GDM1 (cell line): ENCODE results near the gene SREBF1.
A peak's percentile ranks its signal among the peaks of the same experiment; 100 is the strongest.

Experiments
- DNase-seq: peaks from one replicate; lab custom pipeline; 2025; lab: John Stamatoyannopoulos, UW

SREBF1 gene

DNA sequence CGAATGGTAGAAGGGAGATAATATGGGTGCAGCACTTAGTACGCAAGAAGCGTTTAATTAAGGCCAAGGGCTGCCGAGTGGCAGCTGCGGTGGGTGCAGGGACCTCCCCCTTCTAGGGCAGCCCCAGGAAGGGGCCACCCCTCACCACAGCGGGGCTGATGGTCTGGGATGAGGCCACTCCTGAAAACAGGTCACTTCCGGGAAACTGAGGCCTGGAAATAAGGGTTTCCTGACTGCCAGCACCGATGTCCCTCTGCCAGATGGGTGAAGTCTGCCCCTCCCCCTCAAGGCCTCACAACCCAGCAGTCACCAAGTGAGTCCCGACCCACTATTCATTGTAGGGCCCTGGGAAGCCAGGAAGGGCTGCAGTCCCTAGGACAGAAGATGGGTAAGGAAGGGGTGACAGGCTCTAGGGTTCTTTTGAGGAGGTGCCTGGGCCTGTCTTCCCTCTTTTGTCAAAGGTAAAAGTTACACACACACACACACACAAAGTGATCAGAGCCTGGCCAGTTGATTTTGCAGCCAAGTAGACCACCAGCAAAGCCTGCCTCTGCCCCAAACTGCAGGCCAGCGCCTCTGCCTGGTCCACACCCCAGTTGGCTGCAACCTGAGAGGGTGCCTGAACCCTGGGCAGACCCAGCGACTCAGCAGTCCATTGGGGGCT, 12.5 kb downstream of the SREBF1 start:
- no peak for DNase-seq

DNA sequence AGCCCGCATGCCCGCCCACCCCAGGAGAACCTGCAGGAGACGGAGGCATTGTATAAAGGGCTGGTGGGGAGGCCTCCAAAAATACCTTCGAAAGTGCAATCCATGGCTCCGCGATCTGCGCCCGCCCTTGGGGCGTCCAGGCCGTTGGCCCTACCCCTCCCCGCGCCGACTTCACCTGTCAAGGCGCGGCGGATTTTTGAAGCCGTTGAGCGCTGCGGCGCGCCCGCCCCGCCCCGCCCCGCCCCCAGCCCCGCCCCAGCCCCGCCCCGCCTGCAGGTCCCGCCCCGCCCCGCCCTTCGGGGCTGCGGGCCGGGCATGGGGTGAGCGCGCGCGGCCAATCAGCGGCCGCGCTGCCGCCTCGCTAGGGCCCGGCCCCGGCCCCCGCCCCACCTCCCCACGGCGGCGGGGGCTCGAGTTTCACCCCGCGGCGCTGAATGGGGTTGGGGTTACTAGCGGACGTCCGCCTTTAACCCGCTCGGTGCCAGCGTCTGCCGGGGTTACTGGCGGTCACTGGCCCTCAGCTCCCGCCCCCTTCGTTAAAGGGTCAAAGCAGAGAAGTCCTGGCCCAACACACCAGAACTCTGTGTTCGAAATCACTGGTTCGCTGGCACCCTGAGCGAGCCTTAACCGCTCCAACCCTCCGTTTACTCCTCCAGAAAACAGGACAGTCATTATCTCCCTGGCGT, 13.2 kb downstream of the SREBF1 start:
- peak; percentile 82 for DNase-seq

DNA sequence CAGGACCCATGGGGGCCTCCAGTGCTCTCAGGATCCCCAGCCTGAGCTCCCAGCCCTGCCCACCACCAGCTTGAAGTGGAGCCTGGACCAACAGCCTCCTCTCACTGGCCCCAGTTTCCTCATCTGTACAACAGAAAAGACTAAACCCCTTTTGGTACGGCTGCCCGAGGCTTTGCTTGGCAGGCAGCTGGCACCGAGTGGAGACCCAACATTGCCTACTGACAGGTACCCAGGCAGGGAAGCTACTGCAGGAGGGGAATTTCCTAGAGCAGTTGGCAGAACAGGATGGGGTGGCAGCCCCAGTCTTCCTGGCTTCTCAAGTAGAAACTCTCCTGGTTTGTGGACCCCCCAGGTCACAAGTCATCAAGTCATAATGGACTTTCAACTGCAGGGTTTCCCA, 14.2 kb downstream of the SREBF1 start:
- DNase-seq: no peak

DNA sequence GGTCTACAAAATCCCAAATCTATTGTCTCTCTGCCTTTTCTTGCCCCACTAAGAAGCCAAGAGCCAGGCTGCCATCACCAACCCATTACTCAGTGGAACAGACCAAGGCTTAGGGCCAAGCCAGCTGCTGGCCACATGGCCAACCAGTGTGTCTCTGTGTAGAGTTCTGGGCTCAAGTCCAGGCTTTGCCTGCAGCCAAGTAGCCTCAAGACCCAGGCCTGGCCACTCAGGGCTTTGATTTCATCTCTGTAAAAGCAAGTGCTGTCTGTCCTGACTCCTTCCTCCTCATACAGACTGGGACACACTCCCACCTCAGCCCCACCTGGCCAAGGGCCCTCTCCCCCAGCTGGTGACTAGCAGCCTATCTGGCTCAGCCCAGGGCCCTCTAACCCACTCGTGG, 14.6 kb downstream of the SREBF1 start:
- DNase-seq: no peak

DNA sequence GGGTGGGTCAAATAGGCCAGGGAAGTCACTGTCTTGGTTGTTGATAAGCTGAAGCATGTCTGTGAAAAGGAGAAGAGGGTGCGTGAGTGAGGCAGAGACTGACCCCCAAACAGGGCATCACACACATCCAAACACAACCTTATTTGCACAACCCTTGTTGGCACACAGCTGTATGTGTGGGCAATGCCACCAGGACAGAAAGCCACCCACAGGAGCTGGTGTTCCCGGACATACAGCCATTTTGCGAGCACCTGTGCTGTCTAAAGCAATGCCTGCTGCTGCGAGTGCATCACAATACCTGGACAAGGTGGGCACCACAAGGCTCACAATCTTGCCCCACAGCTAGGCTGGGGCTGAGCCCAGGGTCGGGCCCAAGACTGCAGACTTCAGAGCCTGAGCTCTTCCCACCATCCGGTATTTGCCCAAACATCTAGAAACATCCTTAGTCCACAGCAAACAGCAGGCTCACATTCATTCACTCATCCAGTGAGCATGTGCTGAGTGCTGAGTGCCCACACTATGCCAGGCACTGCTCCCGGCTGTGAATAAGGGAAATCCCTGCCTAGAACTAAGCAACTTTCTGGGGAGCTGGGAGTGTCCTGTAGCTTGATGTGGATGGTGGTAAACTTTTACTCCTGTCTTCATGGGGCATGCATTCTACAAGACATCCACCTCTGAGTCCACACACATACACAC, 16.2 kb downstream of the SREBF1 start:
- DNase-seq: no peak

DNA sequence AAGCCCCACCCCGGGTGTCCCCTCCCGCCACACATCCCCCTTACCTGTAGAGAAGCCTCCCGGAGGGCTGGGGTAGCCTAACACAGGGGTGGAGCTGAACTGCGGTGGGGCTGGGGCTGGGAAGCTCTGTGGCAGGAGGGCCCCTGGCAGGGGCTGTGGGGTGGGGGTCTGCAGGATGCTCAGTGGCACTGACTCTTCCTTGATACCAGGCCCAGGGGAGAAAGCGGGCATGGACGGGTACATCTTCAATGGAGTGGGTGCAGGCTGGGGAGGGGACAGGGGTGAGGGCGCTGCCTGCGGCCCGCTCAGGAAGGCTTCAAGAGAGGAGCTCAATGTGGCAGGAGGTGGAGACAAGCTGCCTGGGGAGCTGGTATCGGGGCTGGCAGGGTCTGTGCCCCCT, 16.7 kb downstream of the SREBF1 start:
- DNase-seq: no peak

DNA sequence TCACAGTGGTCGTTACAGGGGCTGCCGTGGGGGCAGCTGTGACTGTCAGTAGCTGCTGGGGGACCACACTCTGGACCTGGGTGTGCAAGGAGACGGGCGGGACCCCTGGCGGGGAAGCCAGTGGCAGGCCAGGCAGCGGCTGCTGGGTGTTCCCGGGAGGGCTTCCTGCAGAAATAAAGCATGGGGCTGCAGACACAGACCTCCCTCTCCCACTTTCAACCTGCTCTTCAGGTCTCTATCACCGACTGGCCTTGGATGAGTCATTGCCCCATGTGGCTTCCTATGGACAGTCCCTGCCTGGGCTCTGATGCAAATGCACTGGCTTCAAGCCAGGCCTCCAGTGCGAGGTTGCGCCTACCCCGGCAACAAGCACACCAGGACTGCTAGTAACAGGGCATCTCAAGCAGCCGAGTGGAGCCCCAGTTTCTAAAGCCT, 17.2 kb downstream of the SREBF1 start:
- DNase-seq: no peak

DNA sequence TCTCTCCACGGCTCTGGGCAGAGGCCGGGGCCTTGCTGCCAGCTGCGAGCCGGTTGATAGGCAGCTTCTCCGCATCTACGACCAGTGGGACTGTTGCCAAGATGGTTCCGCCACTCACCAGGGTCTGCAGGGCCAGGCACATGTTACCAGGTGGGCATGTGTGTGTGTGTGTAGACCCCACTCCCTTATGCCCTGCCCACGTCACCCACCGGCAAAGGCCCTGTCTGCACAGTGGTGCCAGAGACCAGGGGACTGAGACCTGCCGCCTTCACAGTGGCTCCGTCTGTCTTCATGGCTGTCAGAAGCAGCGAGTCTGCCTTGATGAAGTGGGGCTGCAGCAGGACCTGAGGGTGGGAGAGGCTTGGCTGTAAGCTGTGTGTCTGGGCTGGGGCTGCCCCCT, 17.7 kb downstream of the SREBF1 start:
- DNase-seq: no peak

DNA sequence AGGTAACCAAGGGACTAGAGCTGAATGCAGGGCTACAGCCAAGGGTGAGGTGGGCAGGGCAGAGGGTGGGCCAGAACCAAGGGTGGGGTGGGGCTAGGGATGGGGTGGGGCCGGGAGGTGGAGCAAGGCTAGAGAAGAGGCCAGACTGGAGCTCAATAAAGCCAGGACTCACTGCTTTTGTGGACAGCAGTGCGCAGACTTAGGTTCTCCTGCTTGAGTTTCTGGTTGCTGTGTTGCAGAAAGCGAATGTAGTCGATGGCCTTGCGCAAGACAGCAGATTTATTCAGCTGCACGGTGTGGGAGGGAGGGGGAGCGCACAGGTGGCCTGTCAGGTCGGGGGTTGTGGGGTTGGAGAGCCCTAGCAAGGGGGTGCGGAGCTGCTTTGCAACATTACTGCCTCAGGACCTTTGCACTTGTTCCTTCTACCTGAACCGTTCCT, 18.7 kb downstream of the SREBF1 start:
- DNase-seq: no peak

DNA sequence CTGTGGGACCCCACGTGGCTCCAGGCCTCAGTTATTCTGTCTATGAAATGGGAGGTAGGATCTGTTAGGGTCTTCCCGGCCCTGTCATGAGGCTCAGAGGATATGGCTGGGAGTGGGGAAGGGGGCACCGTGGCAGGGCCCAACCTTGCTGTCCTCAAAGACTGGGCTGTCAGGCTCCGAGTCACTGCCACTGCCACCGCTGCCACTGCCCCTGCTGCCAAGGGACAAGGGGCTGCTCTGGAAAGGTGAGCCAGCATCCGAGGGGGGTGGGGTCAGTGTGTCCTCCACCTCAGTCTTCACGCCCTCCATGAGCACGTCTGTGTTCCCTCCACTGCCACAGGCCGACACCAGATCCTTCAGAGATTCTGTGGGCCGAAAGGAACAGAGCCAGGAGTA, 19.2 kb downstream of the SREBF1 start:
- no peak for DNase-seq

DNA sequence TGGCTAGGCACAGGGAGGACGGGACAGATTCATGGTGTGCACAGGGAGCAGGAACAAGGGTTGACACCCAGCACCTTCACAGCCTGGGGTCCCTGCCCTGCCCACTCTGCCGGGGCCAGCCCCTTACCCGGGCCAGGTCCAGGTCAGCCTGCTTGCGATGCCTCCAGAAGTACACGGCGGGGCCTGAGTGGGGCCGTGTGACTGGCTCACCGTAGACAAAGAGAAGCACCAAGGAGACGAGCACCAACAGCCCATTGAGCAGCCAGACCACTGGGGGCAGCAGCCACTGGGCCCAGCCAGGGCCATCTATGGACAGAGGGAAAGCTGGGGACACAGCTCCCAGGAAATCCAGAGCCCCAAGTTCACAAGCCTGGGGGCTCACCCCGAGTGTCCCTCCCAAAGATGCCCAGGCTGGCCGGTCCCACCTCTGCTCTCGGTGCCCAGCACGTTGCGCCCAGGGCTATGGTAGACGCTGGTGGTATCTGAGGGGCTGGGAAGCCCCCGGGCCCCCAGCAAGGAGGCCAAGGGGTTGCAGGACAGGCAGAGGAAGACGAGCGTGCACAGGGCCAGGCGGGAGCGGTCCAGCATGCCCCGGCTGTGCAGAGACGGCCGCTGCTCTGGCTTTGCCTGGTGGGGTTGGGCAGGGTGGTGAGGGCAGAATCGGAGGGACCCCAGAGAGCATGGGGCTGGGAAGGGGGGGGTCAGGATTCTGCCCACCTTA, 19.8 kb downstream of the SREBF1 start:
- DNase-seq: no peak

DNA sequence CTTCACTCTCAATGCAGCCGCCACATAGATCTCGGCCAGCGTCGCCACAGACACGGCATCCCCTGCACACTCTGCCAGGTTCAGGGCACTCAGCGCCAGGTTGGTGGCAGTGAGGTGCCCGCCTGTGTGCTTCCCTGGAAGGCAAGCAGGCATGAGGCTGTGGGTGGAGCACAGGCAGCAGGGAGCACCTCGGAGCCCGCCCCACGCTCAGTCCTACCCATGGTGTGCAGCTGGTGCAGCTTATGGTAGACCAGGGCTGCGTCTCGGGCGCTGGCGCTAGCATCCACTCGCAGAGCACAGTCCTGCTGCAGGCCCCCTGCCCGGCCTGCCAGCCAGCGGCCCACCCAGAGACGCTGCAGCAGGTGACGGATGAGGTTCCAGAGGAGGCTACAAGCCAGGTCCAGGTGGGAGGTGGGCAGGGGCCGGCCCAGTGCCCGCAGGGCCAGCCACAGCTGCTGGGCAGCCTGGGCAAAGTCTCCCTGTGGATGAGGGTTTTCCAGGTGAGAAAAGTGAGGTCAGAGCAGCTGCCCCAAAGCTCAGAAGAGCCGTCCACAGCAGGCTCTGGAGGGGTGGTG, 20.5 kb downstream of the SREBF1 start:
- DNase-seq: no peak

DNA sequence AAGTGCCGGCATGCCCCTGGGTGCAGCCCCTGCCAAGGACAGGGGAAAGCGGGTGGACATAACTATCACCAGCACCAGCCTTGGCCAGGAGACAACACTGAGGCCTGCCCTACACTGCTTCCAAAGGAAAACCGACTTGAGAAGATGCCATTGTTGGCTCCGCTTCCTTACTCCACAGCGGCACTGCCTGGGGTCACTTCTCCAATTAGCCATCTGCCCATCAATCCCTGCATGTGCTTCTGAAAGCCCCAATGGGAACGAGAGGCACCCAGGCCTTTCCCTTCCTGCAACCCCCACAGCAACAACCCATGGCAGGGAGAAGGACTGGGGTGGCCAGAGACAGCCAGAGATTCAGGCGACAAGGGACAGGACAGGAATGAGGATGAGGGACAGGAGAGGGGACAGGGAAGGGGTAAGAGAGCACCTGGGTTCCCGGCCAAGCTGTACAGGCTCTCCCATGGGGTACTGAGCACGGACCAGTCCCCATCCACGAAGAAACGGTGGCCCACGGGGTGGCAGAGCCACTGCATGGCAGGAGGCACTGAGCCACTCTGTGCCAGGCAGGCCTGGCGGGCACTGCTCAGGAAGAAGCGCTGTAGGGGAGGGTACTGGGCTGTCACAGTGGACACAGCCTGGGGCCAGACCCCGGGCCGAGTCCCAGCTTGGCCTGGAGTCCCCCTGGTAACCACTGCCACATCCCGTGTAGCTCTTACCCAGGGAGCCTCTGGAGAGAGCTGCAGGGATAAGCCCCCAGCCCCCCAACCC, 21.2 kb downstream of the SREBF1 start:
- no peak for DNase-seq

DNA sequence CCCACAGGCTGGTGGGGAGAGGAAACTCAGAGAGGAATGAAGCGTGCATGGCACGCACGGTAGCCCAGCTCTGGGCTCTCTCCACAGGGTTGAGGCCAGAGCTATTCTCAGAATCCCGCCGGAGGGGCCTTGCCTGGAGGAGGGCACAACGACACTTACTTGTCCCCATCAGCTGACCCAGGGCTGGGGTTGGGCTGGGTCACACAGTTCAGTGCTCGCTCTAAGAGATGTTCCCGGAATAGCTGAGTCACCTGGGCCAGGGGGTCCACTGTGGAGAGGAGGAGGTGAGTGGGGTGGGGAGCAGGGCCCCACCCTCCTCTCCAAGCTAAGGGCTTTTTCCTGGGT, 21.8 kb downstream of the SREBF1 start:
- no peak for DNase-seq

DNA sequence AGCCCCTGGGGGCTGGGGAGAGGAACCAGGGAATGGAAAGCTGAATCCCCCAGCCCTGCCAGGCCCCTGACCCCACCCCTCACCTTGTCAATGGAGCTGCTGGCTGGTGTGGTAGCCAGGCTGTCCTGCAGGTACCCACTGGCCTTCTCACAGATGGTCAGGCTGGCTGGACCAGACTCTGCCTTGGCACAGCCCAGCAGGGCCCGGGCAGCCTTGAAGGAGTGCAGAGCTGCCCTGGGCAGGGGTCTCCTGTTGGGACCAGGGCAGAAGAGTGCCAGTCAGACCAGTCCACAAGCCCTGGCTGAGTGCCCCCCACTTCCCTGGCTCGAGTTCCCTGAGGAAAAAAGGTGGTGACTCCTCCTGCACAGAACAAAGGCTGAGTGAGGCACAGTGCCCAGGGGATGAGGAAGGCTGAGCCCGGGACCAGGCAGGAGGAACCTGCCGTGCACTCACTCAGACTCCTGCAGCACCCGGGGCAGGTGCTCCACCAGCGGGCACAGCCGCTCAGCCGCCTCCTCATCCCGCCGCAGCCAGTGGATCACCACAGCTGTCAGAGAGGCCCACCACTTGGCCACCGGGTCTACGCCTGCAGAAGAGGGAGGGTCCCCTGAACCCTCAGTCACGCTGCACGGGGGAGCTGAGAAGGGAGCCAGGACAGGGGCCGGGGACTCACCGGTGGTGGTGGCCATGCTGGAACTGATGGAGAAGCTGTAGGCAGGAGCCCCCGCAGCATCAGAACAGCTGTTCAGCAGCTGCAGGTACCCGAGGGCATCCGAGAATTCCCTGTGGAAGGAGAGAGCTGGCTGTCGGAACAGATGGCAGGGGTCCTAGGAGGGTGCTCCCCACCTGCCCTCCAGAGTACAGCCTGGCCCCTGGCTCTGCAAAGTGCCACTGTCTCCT, 22.4 kb downstream of the SREBF1 start:
- no peak for DNase-seq

DNA sequence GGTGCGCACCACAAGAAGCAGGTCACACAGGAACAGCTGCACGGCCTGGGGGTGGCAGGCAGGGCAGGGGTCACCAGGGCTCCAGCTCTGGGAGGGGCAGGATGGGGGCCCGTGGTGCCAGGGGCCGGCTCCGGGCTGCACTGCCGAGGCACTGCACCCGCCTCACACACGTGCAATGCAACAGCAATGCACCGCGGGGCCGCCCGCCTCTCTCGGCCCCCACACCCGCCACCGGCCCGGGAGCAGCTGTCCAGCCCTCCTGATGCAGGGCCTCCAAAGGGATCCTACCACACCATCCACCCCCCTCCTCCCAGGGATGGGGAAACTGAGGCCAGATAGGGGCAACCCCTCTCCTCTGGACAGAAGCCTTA, 23.1 kb downstream of the SREBF1 start:
- no peak for DNase-seq

DNA sequence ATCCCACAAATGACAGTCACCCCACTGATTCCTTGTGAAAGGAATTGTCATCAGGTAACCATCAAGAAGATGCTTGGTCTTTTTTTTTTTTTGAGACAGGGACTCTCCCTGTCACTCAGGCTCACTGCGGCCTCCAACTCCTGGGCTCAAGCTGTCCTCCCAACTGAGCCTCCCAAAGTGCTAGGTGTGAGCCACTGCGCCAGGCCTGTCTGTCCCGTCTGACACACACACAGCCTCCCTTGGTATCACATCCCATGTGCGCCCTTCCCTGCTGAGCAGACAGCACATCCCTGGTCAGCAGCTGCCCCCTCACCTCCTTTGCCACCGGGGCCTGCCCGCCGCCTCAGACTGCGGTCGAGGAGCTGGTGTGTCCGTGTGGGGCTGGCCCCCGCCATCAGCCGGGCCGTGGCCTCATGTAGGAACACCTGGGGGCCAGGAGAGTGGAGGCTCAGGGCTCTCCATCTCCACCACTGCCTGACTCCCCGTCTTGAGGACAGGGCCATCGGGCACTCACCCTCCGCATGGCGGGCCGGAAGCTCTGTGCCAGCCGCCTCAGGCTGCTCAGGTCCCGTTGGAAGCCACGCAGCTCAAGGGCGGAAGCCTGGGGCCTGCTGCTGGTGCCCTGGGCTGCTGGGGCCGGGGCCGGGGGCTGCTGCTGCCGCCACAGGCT, 23.6 kb downstream of the SREBF1 start:
- no peak for DNase-seq

DNA sequence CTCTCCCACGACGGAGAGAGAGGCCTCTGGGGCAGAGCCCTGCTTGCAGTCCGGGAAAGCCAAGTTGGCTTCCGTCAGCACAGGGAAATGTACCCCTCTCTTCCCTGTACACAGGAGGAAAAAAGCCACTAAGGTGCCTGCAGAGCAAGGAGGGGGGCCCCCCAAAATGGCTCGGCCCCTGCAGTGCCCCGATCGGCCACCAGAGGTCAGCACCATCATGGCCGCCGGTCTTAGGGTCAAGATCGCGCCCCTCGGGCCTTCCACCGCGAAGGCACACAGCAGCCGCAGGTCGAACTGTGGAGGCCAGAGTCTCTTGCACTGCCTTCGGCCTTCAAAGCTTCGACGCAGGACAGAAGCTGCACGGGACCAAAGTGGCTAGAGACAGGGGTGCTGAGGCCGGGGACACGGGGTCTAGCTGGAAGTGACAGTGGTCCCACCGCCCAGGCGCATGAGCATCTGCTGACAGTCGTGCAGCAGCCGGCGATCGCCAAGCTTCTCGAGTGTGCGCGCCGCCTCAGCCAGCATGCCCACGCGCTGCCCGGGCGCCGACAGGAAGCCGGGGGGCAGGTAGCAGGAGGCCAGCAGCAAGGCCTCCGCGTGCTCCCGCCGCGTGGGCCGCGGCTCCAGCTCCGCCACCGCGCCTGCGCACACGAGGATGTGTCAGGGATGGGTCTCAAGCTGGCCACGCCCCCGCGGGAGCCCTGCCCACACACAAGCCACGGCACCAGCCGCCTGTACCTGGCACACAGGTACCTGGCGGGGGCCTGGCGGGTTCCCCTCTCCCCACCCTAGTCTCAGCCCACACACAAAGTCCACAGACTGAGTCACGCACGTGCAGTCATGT, 24.4 kb downstream of the SREBF1 start:
- no peak for DNase-seq
